ENCODE measurements around the gene TNRC18. TPM values are rescaled to one million over a fixed set of nuclear protein-coding genes. Genes with fewer than 3 reads are reported as not detected.

Gene TNRC18
- total RNA-seq, 2 donors from 2014 or later: 67.6 to 69.0 TPM

- H3K9me3 Mint-ChIP-seq: no peaks in the 10 kb centered on the region
- no peaks in the 10 kb centered on the region for H3K27me3 Mint-ChIP-seq (ENCODE audit: low read depth)
- DNase-seq: no peak
- H3K4me3 Mint-ChIP-seq: no peak overlapping the region
- H3K4me1 Mint-ChIP-seq (ENCODE audit: low read depth): peaks cover 10% of the 10 kb centered on the region
- no peak overlapping the region for H3K27ac Mint-ChIP-seq
- ATAC-seq (replicated peaks in 1 of 2): no peak
- peaks cover 7 to 22% of the 10 kb centered on the region in 2 donors for H3K36me3 Mint-ChIP-seq (ENCODE audit: insufficient read depth in 2 of 2)
These were observed 73.5 kb downstream of the TNRC18 start for GRCh38 chr7:5350174-5350463.

GRCh38 chr7:5349437-5350173, 74.0 kb downstream of the TNRC18 start:
- peaks cover 10 to 24% of the 10 kb centered on the region in 2 donors for H3K36me3 Mint-ChIP-seq (ENCODE audit: insufficient read depth in 2 of 2)
- H3K4me1 Mint-ChIP-seq (ENCODE audit: low read depth): peaks cover 5% of the 10 kb centered on the region
- no peak for DNase-seq
- no peak for ATAC-seq (replicated peaks in 1 of 2)
- H3K27ac Mint-ChIP-seq: no peak overlapping the region
- no peaks in the 10 kb centered on the region for H3K27me3 Mint-ChIP-seq (ENCODE audit: low read depth)
- no peaks in the 10 kb centered on the region for H3K9me3 Mint-ChIP-seq
- H3K4me3 Mint-ChIP-seq: no peak overlapping the region

- Mint-ChIP-seq H3K9me3 (peaks cover under 1 to 1% of the 10 kb centered on the region in 2 donors), H3K27ac (no peak overlapping the region), H3K36me3 (ENCODE audit: insufficient read depth in 2 of 2) (peaks cover 13 to 25% of the 10 kb centered on the region in 2 donors), H3K4me1 (ENCODE audit: low read depth) (no peaks in the 10 kb centered on the region), H3K4me3 (no peak overlapping the region), H3K27me3 (ENCODE audit: low read depth) (no peaks in the 10 kb centered on the region)
- no peak for ATAC-seq (replicated peaks in 1 of 2)
- no peak for DNase-seq
These were observed 74.6 kb downstream of the TNRC18 start for GRCh38 chr7:5349005-5349380.

GRCh38 chr7:5348134-5349004, 75.3 kb downstream of the TNRC18 start:
- Mint-ChIP-seq H3K27ac (peak overlapping the region; percentile 47), H3K4me1 (ENCODE audit: low read depth) (no peaks in the 10 kb centered on the region), H3K9me3 (peaks cover 5% of the 10 kb centered on the region in 2 donors), H3K27me3 (ENCODE audit: low read depth) (no peaks in the 10 kb centered on the region), H3K4me3 (no peak overlapping the region), H3K36me3 (ENCODE audit: insufficient read depth in 2 of 2) (peaks cover 16 to 27% of the 10 kb centered on the region in 2 donors)
- ATAC-seq (replicated peaks in 1 of 2) (no peak), DNase-seq (no peak)

GRCh38 chr7:5345671-5346070, 78.0 kb downstream of the TNRC18 start:
- no peak overlapping the region for H3K27ac Mint-ChIP-seq

GRCh38 chr7:5345171-5345570, 78.5 kb downstream of the TNRC18 start:
- Mint-ChIP-seq H3K4me3 (no peak overlapping the region), H3K9me3 (peaks cover 5 to 7% of the 10 kb centered on the region in 2 donors), H3K4me1 (ENCODE audit: low read depth) (no peaks in the 10 kb centered on the region), H3K36me3 (ENCODE audit: insufficient read depth in 2 of 2) (peaks cover 24 to 42% of the 10 kb centered on the region in 2 donors), H3K27me3 (ENCODE audit: low read depth) (no peaks in the 10 kb centered on the region), H3K27ac (no peak overlapping the region)
- no peak for ATAC-seq (replicated peaks in 1 of 2)
- no peak for DNase-seq

More at GRCh38 chr7:5345671-5346070, 78.0 kb downstream of the TNRC18 start:
- peaks cover 5 to 7% of the 10 kb centered on the region in 2 donors for H3K9me3 Mint-ChIP-seq
- DNase-seq: no peak
- no peaks in the 10 kb centered on the region for H3K4me1 Mint-ChIP-seq (ENCODE audit: low read depth)
- ATAC-seq (replicated peaks in 1 of 2): no peak
- H3K27me3 Mint-ChIP-seq (ENCODE audit: low read depth): no peaks in the 10 kb centered on the region
- H3K36me3 Mint-ChIP-seq (ENCODE audit: insufficient read depth in 2 of 2): peaks cover 23 to 38% of the 10 kb centered on the region in 2 donors
- H3K4me3 Mint-ChIP-seq: no peak overlapping the region

- ATAC-seq (replicated peaks in 1 of 2): no peak
- Mint-ChIP-seq H3K27me3 (ENCODE audit: low read depth) (no peaks in the 10 kb centered on the region), H3K4me3 (no peak overlapping the region), H3K36me3 (ENCODE audit: insufficient read depth in 2 of 2) (peaks cover 28 to 46% of the 10 kb centered on the region in 2 donors), H3K9me3 (peaks cover 5 to 7% of the 10 kb centered on the region in 2 donors), H3K27ac (no peak overlapping the region), H3K4me1 (ENCODE audit: low read depth) (no peaks in the 10 kb centered on the region)
- DNase-seq: no peak
These were observed 79.3 kb downstream of the TNRC18 start for GRCh38 chr7:5344342-5344741.

GRCh38 chr7:5343884-5344283, 79.8 kb downstream of the TNRC18 start:
- Mint-ChIP-seq H3K4me1 (ENCODE audit: low read depth) (no peaks in the 10 kb centered on the region), H3K36me3 (ENCODE audit: insufficient read depth in 2 of 2) (peaks cover 29 to 48% of the 10 kb centered on the region in 2 donors), H3K4me3 (no peak overlapping the region), H3K9me3 (peaks cover 5 to 7% of the 10 kb centered on the region in 2 donors), H3K27ac (no peak overlapping the region), H3K27me3 (ENCODE audit: low read depth) (no peaks in the 10 kb centered on the region)
- DNase-seq: no peak
- no peak for ATAC-seq (replicated peaks in 1 of 2)

GRCh38 chr7:5342631-5343030, 81.0 kb downstream of the TNRC18 start:
- Mint-ChIP-seq H3K27ac (no peak overlapping the region), H3K4me3 (no peak overlapping the region), H3K9me3 (peaks cover 8 to 10% of the 10 kb centered on the region in 2 donors), H3K36me3 (ENCODE audit: insufficient read depth in 2 of 2) (peaks cover 30 to 56% of the 10 kb centered on the region in 2 donors), H3K4me1 (ENCODE audit: low read depth) (no peaks in the 10 kb centered on the region), H3K27me3 (ENCODE audit: low read depth) (no peaks in the 10 kb centered on the region)
- ATAC-seq (replicated peaks in 1 of 2) (no peak), DNase-seq (no peak)

GRCh38 chr7:5339955-5340354, 83.7 kb downstream of the TNRC18 start:
- Mint-ChIP-seq H3K27me3 (ENCODE audit: low read depth) (no peaks in the 10 kb centered on the region), H3K36me3 (ENCODE audit: insufficient read depth in 2 of 2) (peaks cover 40 to 74% of the 10 kb centered on the region in 2 donors), H3K4me1 (ENCODE audit: low read depth) (no peaks in the 10 kb centered on the region), H3K9me3 (peaks cover 15 to 17% of the 10 kb centered on the region in 2 donors), H3K4me3 (no peak overlapping the region), H3K27ac (peak overlapping the region; percentile 11)
- no peak for DNase-seq
- ATAC-seq (replicated peaks in 1 of 2): no peak

GRCh38 chr7:5337047-5337446, 86.6 kb downstream of the TNRC18 start:
- DNase-seq (no peak), ATAC-seq (replicated peaks in 1 of 2) (no peak)
- Mint-ChIP-seq H3K36me3 (ENCODE audit: insufficient read depth in 2 of 2) (peaks cover 32 to 51% of the 10 kb centered on the region in 2 donors), H3K27ac (no peak overlapping the region), H3K4me3 (no peak overlapping the region), H3K27me3 (ENCODE audit: low read depth) (no peaks in the 10 kb centered on the region), H3K4me1 (ENCODE audit: low read depth) (peaks cover 3% of the 10 kb centered on the region), H3K9me3 (peaks cover 10 to 12% of the 10 kb centered on the region in 2 donors)

- no peak for ATAC-seq (replicated peaks in 1 of 2)
- Mint-ChIP-seq H3K27me3 (ENCODE audit: low read depth) (no peaks in the 10 kb centered on the region), H3K4me1 (ENCODE audit: low read depth) (peaks cover 18% of the 10 kb centered on the region), H3K4me3 (no peak overlapping the region), H3K9me3 (peaks cover 8 to 12% of the 10 kb centered on the region in 2 donors), H3K27ac (no peak overlapping the region), H3K36me3 (ENCODE audit: insufficient read depth in 2 of 2) (peaks cover 28 to 41% of the 10 kb centered on the region in 2 donors)
- DNase-seq: no peak
These were observed 89.0 kb downstream of the TNRC18 start for GRCh38 chr7:5334671-5335070.
